ENCODE results near the gene GPC5. TPM values are rescaled to one million over a fixed set of nuclear protein-coding genes. Genes with fewer than 3 reads are reported as not detected.

Gene GPC5
- total and polyA plus RNA-seq, 2 donors (not counting 3 experiments of a cell fraction or from before 2014, with no cell fraction given), result 0.59 to 0.97 TPM

DNA sequence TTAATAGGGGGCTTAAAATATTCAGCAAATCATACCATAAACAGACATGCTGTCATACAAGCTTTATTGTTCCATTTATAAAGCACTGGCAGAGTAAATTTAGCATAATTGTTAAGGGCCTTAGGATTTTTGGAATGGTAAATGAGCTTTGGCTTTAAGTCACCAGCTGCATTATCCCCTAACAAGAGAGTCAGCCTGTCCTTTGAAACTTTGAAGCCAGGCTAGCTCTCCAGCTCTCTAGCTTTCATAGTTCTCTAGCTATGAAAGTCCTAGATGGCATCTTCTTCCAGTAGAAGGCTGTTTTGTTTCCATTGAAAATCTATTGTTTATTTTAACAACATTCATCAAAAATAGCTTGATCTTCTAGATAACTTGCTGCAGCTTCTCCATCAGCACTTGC lies 1407.3 kb downstream of the GPC5 start:
- dilution Hi-C loops (cut with MboI; ENCODE audit: extremely low pct_ligation_motif_present, low sequenced_read_pairs) (no loop called here), intact Hi-C loops (cut with micrococcal nuclease) (no loop called here)
- BruUV-seq (replicated peaks), result no TSS peak
- H3K27ac ChIP-seq (ENCODE audit: insufficient read depth, low read depth, low read length), result no peak overlapping the region
- ChIA-PET CTCF (no interaction called here), POLR2A (no interaction called here)
- no peaks in the 10 kb centered on the region for H3K36me3 ChIP-seq (ENCODE audit: control insufficient read depth in 2 of 2, extremely low read depth in 1 of 2, insufficient read depth in 2 of 2, low read length in 2 of 2)
- no peak overlapping the region for H3K9ac ChIP-seq (replicated peaks; ENCODE audit: extremely low read depth, insufficient read depth, low read length)
- no peaks in the 10 kb centered on the region for H3K27me3 ChIP-seq (ENCODE audit: control insufficient read depth in 2 of 2, insufficient read depth in 2 of 2, low read length in 2 of 2)
- H3K79me2 ChIP-seq (ENCODE audit: control insufficient read depth, insufficient read depth, low read length), result no peaks in the 10 kb centered on the region
- FAIRE-seq, result no peak
- TF ChIP-seq MYC (IDR thresholded peaks at IDR 0.05; ENCODE audit: low read depth, low read length) (no peak), POLR2A (IDR thresholded peaks at IDR 0.05; ENCODE audit: low read depth, low read length) (no peak), MAX (IDR thresholded peaks at IDR 0.05; ENCODE audit: insufficient read depth, insufficient read length) (no peak), JUN (IDR thresholded peaks at IDR 0.05; ENCODE audit: borderline replicate concordance, insufficient read depth, insufficient read length, low read depth) (no peak), POLR2AphosphoS5 (IDR thresholded peaks at IDR 0.05; ENCODE audit: insufficient read depth, low read depth, low read length) (no peak), GATA2 (IDR thresholded peaks at IDR 0.05; ENCODE audit: insufficient read depth, insufficient read length, low read depth, low read length) (no peak), FOS (IDR thresholded peaks at IDR 0.05; ENCODE audit: borderline replicate concordance, insufficient read depth, low read length) (no peak), EZH2 (IDR thresholded peaks at IDR 0.05; ENCODE audit: borderline replicate concordance, low read depth, low read length, severe bottlenecking) (no peak)
- TF ChIP-seq, protein P1, sequence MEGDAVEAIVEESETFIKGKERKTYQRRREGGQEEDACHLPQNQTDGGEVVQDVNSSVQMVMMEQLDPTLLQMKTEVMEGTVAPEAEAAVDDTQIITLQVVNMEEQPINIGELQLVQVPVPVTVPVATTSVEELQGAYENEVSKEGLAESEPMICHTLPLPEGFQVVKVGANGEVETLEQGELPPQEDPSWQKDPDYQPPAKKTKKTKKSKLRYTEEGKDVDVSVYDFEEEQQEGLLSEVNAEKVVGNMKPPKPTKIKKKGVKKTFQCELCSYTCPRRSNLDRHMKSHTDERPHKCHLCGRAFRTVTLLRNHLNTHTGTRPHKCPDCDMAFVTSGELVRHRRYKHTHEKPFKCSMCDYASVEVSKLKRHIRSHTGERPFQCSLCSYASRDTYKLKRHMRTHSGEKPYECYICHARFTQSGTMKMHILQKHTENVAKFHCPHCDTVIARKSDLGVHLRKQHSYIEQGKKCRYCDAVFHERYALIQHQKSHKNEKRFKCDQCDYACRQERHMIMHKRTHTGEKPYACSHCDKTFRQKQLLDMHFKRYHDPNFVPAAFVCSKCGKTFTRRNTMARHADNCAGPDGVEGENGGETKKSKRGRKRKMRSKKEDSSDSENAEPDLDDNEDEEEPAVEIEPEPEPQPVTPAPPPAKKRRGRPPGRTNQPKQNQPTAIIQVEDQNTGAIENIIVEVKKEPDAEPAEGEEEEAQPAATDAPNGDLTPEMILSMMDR (IDR thresholded peaks at IDR 0.05; ENCODE audit: extremely low read depth in 1 of 2, insufficient read depth in 1 of 2, low read depth in 1 of 2, low read length in 2 of 2), result no peak
- H3K9me1 ChIP-seq (replicated peaks; ENCODE audit: control insufficient read depth, extremely low read depth, insufficient read depth, low read length), result no peaks in the 10 kb centered on the region
- no peak for DNase-seq (ENCODE audit: low read depth, low spot score)
- peaks cover 3% of the 10 kb centered on the region for H3K9me3 ChIP-seq (replicated peaks; ENCODE audit: control insufficient read depth, insufficient read depth, low read length)
- H3K4me3 ChIP-seq (replicated peaks in 1 of 3; ENCODE audit: insufficient read depth in 1 of 3, low read depth in 1 of 3, low read length in 3 of 3), result no peak overlapping the region
- no peaks in the 10 kb centered on the region for H4K20me1 ChIP-seq (replicated peaks; ENCODE audit: control insufficient read depth, extremely low read depth, insufficient read depth, low read length)
- no peak overlapping the region for H2AFZ ChIP-seq (ENCODE audit: low read depth, low read length)
- no peak overlapping the region for H3K4me2 ChIP-seq (ENCODE audit: insufficient read depth, low read length)
- no peaks in the 10 kb centered on the region for H3K4me1 ChIP-seq (ENCODE audit: control insufficient read depth, extremely low read depth, insufficient read depth, low read length)

Data from endothelial cell of umbilical vein (primary cell).